Neural progenitor cell (in vitro differentiated cells): Measurements from ENCODE around the gene LRP1.

Experiments
- CTCF ChIP-seq: fragments of 200-600 bp; sonication (generic); IDR thresholded peaks from 2 replicates; pipeline ENCODE4 v1.5.1; 2017; ENCODE audit warnings: antibody characterized with exemption, mild to moderate bottlenecking
- EZH2 ChIP-seq: fragments of 200-600 bp; sonication (generic); IDR thresholded peaks from 2 replicates; pipeline ENCODE4 v1.6.1; 2017; ENCODE audit warnings: antibody characterized with exemption, mild to moderate bottlenecking, moderate library complexity
- EZH2phosphoT487 ChIP-seq: fragments of 200-600 bp; sonication (generic); IDR thresholded peaks from 2 replicates; pipeline ENCODE4 v1.6.1; 2017; ENCODE audit warnings: antibody characterized with exemption

DNA sequence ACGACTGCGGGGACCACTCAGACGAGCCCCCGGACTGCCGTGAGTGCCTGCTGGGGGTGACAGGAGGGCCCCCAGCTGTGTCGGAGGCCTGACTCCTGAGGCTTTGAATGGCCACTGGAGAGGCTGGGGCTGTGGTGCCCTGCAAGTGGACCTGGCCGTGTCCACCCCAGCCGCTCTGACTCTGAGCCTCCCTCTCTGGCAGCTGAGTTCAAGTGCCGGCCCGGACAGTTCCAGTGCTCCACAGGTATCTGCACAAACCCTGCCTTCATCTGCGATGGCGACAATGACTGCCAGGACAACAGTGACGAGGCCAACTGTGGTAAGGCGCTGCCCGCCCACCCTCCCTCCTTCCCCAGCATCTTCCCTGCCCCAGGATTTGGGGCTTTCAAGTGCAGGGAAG, 72.2 kb downstream of the LRP1 start:
- TF ChIP-seq CTCF = no peak
- no peak for TF ChIP-seq EZH2
- TF ChIP-seq EZH2phosphoT487 = no peak
